Small intestine (tissue), 7 donors: ENCODE measurements around the gene NOTCH2. TPM values are rescaled to one million over a fixed set of nuclear protein-coding genes. Genes with fewer than 3 reads are reported as not detected.
"Not testable (repeated sequence)": the region's sequence is repeated elsewhere in the genome, so short reads cannot be mapped to it uniquely, and the experiment has no call there.

ENCODE experiments used
- DNase-seq, 2 donors: peaks; one replicate each; pipeline versions ENCODE4 v3.0.0 to v3.0.0-alpha.2; 2013
- FAIRE-seq: peaks from 2 replicates; lab custom pipeline; 2012; peaks lifted over from hg19 to GRCh38; lab: Jason Lieb, UNC
- H3K27ac ChIP-seq, 3 donors: one replicate each; pipeline ENCODE4 v1.5.1; 2013; ENCODE audit warnings: low read length in 2 of 3, mild to moderate bottlenecking in 2 of 3, control low read depth in 1 of 3, inconsistent platforms in 1 of 3, low read depth in 1 of 3, moderate library complexity in 1 of 3
- H3K27me3 ChIP-seq, 3 donors: one replicate each; pipeline ENCODE4 v1.6.1; 2013; ENCODE audit warnings: low read length in 3 of 3, inconsistent platforms in 1 of 3; ENCODE audit not compliant: control insufficient read depth in 3 of 3, insufficient read depth in 3 of 3
- H3K36me3 ChIP-seq, 3 donors: one replicate each; pipeline ENCODE4 v1.6.1; 2013; ENCODE audit warnings: low read length in 3 of 3, inconsistent platforms in 1 of 3, low read depth in 1 of 3, mild to moderate bottlenecking in 1 of 3, moderate library complexity in 1 of 3; ENCODE audit not compliant: control insufficient read depth in 3 of 3, insufficient read depth in 2 of 3
- H3K4me1 ChIP-seq, 3 donors: one replicate each; pipeline ENCODE4 v1.6.1; 2013; ENCODE audit warnings: low read length in 2 of 3, inconsistent platforms in 1 of 3, low read depth in 1 of 3, mild to moderate bottlenecking in 1 of 3, moderate library complexity in 1 of 3; ENCODE audit not compliant: control insufficient read depth in 3 of 3, insufficient read depth in 2 of 3
- H3K4me3 ChIP-seq, 3 donors: one replicate each; pipeline ENCODE4 v1.5.1; 2013; ENCODE audit warnings: low read length in 3 of 3, control low read depth in 1 of 3, inconsistent platforms in 1 of 3, low read depth in 1 of 3, mild to moderate bottlenecking in 1 of 3, moderate library complexity in 1 of 3
- H3K9me3 ChIP-seq, 2 donors: one replicate each; pipeline ENCODE4 v1.6.1; 2013; ENCODE audit warnings: low read depth in 1 of 2, low read length in 1 of 2; ENCODE audit not compliant: control insufficient read depth in 2 of 2, insufficient read depth in 1 of 2
- WGBS, 3 donors: extraction: QIAGEN DNeasy Blood & Tissue Kit; methylation state at CpG; one replicate each; pipeline ENCODE4 v1.1.7; 2013; 5-methylcytosine and 5-hydroxymethylcytosine counted together
- polyA plus RNA-seq, 4 donors: library from polyadenylated mRNA; stranded (reverse) in 3 of 4; unstranded in 1 of 4; fragments of 200-250 nt in 3 of 4; fragments of 120-200 nt in 1 of 4; gene quantifications; one replicate each; pipeline versions ENCODE4 v1.2.1 to v1.2.3, GENCODE V29; 2013
- donor health status: healthy with polysubstance abuse.
- donor health status: control.
- donor health status: control.
- donor health status: Bipolar disorder and iron deficiency.
- donor health status: healthy.

NOTCH2 gene
- polyA plus RNA-seq, 4 donors = 0.54 to 19.2 (median 4.5) TPM

GRCh38 chr1:119975582-119976254 lies 93.7 kb downstream of the NOTCH2 start:
- FAIRE-seq, H3K9me3 ChIP-seq, H3K27ac ChIP-seq, H3K4me3 ChIP-seq, DNase-seq, H3K36me3 ChIP-seq, H3K4me1 ChIP-seq, H3K27me3 ChIP-seq: not testable (repeated sequence)
- WGBS, 3 donors = 91 to 96% (median 93%) methylated on average over 5 of the region's 5 CpGs

GRCh38 chr1:119975006-119975405 lies 94.5 kb downstream of the NOTCH2 start:
- Histone ChIP-seq H3K36me3 (no peaks in the 10 kb centered on the region), H3K9me3 (no peaks in the 10 kb centered on the region), H3K4me1 (no peaks in the 10 kb centered on the region), H3K27ac (no peak overlapping the region), H3K4me3 (no peak overlapping the region), H3K27me3 (no peaks in the 10 kb centered on the region)
- WGBS, 3 donors = 88 to 97% (median 90%) methylated on average over 2 of the region's 2 CpGs
- DNase-seq (no peak), FAIRE-seq (no peak)

- Histone ChIP-seq H3K27ac (no peak overlapping the region), H3K4me3 (no peak overlapping the region), H3K36me3 (peaks cover 0 to 4% (median 0%) of the 10 kb centered on the region in 3 donors), H3K9me3 (no peaks in the 10 kb centered on the region), H3K4me1 (no peaks in the 10 kb centered on the region), H3K27me3 (no peaks in the 10 kb centered on the region)
- DNase-seq (no peak), FAIRE-seq (no peak)
Measured at GRCh38 chr1:119974013-119974412, 95.4 kb downstream of the NOTCH2 start.

GRCh38 chr1:119971710-119972570 lies 97.5 kb downstream of the NOTCH2 start:
- no peak for FAIRE-seq
- Histone ChIP-seq H3K27ac (no peak overlapping the region), H3K36me3 (peaks cover 0 to 7% (median 0%) of the 10 kb centered on the region in 3 donors), H3K27me3 (no peaks in the 10 kb centered on the region), H3K4me3 (no peak overlapping the region), H3K4me1 (no peaks in the 10 kb centered on the region), H3K9me3 (no peaks in the 10 kb centered on the region)
- no peak for DNase-seq
- 91 to 97% (median 95%) methylated on average over 4 of the region's 4 CpGs for WGBS, 3 donors

- 92 to 100% (median 92%) methylated on average over 1 of the region's 1 CpG for WGBS, 3 donors
- no peak for FAIRE-seq
- Histone ChIP-seq H3K27me3 (no peaks in the 10 kb centered on the region), H3K4me3 (no peak overlapping the region), H3K9me3 (no peaks in the 10 kb centered on the region), H3K36me3 (peaks cover 0 to 17% (median 7%) of the 10 kb centered on the region in 3 donors), H3K4me1 (no peaks in the 10 kb centered on the region), H3K27ac (no peak overlapping the region)
- no peak for DNase-seq
Measured at GRCh38 chr1:119968601-119969000, 100.9 kb downstream of the NOTCH2 start.

GRCh38 chr1:119968068-119968492 lies 101.4 kb downstream of the NOTCH2 start:
- H3K27me3 ChIP-seq = no peaks in the 10 kb centered on the region
- H3K4me3 ChIP-seq = no peak overlapping the region
- WGBS, 3 donors = 84 to 100% (median 92%) methylated on average over 1 of the region's 1 CpG
- peak; percentile 75 to 86 for DNase-seq
- no peaks in the 10 kb centered on the region for H3K9me3 ChIP-seq
- no peak overlapping the region for H3K27ac ChIP-seq
- FAIRE-seq = no peak
- H3K36me3 ChIP-seq = peaks cover 0 to 21% (median 7%) of the 10 kb centered on the region in 3 donors
- H3K4me1 ChIP-seq = no peaks in the 10 kb centered on the region

GRCh38 chr1:119966681-119967080 lies 102.8 kb downstream of the NOTCH2 start:
- Histone ChIP-seq H3K4me1 (no peaks in the 10 kb centered on the region), H3K27ac (no peak overlapping the region), H3K27me3 (no peaks in the 10 kb centered on the region), H3K9me3 (no peaks in the 10 kb centered on the region), H3K36me3 (peaks cover 0 to 21% (median 7%) of the 10 kb centered on the region in 3 donors), H3K4me3 (no peak overlapping the region)
- 90 to 91% (median 90%) methylated on average over 2 of the region's 2 CpGs for WGBS, 3 donors
- FAIRE-seq (no peak), DNase-seq (no peak)

GRCh38 chr1:119966020-119966419 lies 103.4 kb downstream of the NOTCH2 start:
- Histone ChIP-seq H3K36me3 (peaks cover 0 to 21% (median 7%) of the 10 kb centered on the region in 3 donors), H3K4me3 (no peak overlapping the region), H3K4me1 (no peaks in the 10 kb centered on the region), H3K27me3 (no peaks in the 10 kb centered on the region), H3K9me3 (no peaks in the 10 kb centered on the region), H3K27ac (no peak overlapping the region)
- FAIRE-seq (no peak), DNase-seq (no peak)
- 67 to 82% (median 73%) methylated on average over 4 of the region's 4 CpGs for WGBS, 3 donors
